Kidney (tissue), 14 donors: ENCODE results near the gene GRID1. TPM values are rescaled to one million over a fixed set of nuclear protein-coding genes. Genes with fewer than 3 reads are reported as not detected.

ENCODE experiments used
- DNase-seq, 5 donors: peaks; one replicate each; pipeline ENCODE4 v3.0.0-alpha.2; 2013 to 2020
- FAIRE-seq: peaks from 2 replicates; lab custom pipeline; 2012; peaks lifted over from hg19 to GRCh38; lab: Jason Lieb, UNC
- H3K27ac ChIP-seq, 2 donors: one replicate each; pipeline ENCODE4 v1.7.0; 2013; ENCODE audit warnings: low read depth in 2 of 2, low read length in 2 of 2, inconsistent platforms in 1 of 2
- H3K27me3 ChIP-seq: one replicate; pipeline ENCODE4 v1.7.1; 2013; ENCODE audit warnings: low read length, inconsistent platforms; ENCODE audit not compliant: control insufficient read depth, insufficient read depth
- H3K36me3 ChIP-seq, 3 donors: one replicate each; pipeline versions ENCODE4 v1.7.0 to v1.7.1; 2013; ENCODE audit warnings: low read length in 3 of 3, control low read depth in 1 of 3, inconsistent platforms in 1 of 3; ENCODE audit not compliant: insufficient read depth in 3 of 3, control insufficient read depth in 2 of 3
- H3K4me1 ChIP-seq, 3 donors: one replicate each; pipeline versions ENCODE4 v1.7.0 to v1.7.1; 2013; ENCODE audit warnings: low read length in 3 of 3, inconsistent platforms in 1 of 3, low read depth in 1 of 3; ENCODE audit not compliant: control insufficient read depth in 2 of 3, insufficient read depth in 2 of 3
- H3K4me3 ChIP-seq, 3 donors: one replicate each; pipeline versions ENCODE4 v1.7.0 to v1.8.1; 2013; ENCODE audit warnings: low read length in 3 of 3, control low read depth in 1 of 3, inconsistent platforms in 1 of 3
- H3K9ac ChIP-seq, 3 donors: one replicate each; pipeline versions ENCODE4 v1.7.0 to v1.7.1; 2013; ENCODE audit warnings: low read length in 3 of 3, control low read depth in 1 of 3, inconsistent platforms in 1 of 3
- H3K9me3 ChIP-seq, 3 donors: one replicate each; pipeline versions ENCODE4 v1.7.0 to v1.7.1; 2013; ENCODE audit warnings: low read length in 3 of 3, control low read depth in 1 of 3, inconsistent platforms in 1 of 3; ENCODE audit not compliant: control insufficient read depth in 2 of 3, insufficient read depth in 1 of 3
- CTCF ChIP-seq: IDR thresholded peaks from 3 replicates; pipeline ENCODE4 v1.5.1; 2012; ENCODE audit warnings: mild to moderate bottlenecking, moderate library complexity, borderline replicate concordance; ENCODE audit not compliant: insufficient read depth; ENCODE audit errors: extremely low read depth
- intact Hi-C: fragments of 100-400 bp; cut with DNase I; formaldehyde crosslinking; loops from one replicate; pipeline ENCODE4 v1.11.1; 2022
- polyA plus RNA-seq: library from polyadenylated mRNA; stranded (reverse); fragments of 350-450 nt; fragmentation: Illumina TruSeq; extraction: RNeasy Lipid Tissue Mini Kit (QIAGEN cat#74804); gene quantifications from one replicate; pipeline ENCODE4 v1.2.3, GENCODE V29; 2014; ENCODE audit warnings: low read depth, low replicate concordance; ENCODE audit not compliant: insufficient read depth
- total RNA-seq: library from RNA; stranded (reverse); fragmentation: NEBNext Ultra II Directional; extraction: Animal tissue kit (Norgen Biotek cat#: 25700); gene quantifications from one replicate; pipeline ENCODE4 v1.2.1, GENCODE V29; 2021
- donor health status: control.
- donor health status: control.
- donor health status: control.
- donor health status: control.
- donor health status: control.
- donor health status: DM: yes; HTN: yes; CAD: no.
- donor health status: Normal renal cell carcinoma (clear cell type).

The GRID1 gene
- total and polyA plus RNA-seq, 2 donors from 2014 or later: 0.37 to 1.4 TPM

- peak overlapping the region; percentile 85 to 92 for H3K27ac ChIP-seq
- no peaks in the 10 kb centered on the region for H3K9me3 ChIP-seq
- peak; percentile 87 for TF ChIP-seq CTCF
- no peaks in the 10 kb centered on the region for H3K36me3 ChIP-seq
- peak overlapping the region in 2 of 3 donors; percentile 71 to 80 for H3K9ac ChIP-seq
- intact Hi-C loops: loop anchor here (5.0 kb wide), 1 partner anchor 187 kb away; no protein-coding TSS in a partner anchor
- FAIRE-seq (no peak), DNase-seq (peak; percentile 95 to 98 (median 96))
- H3K4me1 ChIP-seq: peaks cover 0 to 24% (median 0%) of the 10 kb centered on the region in 3 donors
- H3K27me3 ChIP-seq: no peaks in the 10 kb centered on the region
- H3K4me3 ChIP-seq: peak overlapping the region; percentile 12 to 73 (median 71)
Observed at GRCh38 chr10:86399879-86400704, 33.5 kb upstream of the GRID1 start.

- intact Hi-C loops: loop anchor here (5.0 kb wide), 1 partner anchor 188 kb away; no protein-coding TSS in a partner anchor
- peaks cover 0 to 24% (median 0%) of the 10 kb centered on the region in 3 donors for H3K4me1 ChIP-seq
- DNase-seq (no peak), FAIRE-seq (no peak)
- peak overlapping the region in 2 of 3 donors; percentile 10 to 71 for H3K9ac ChIP-seq
- H3K27ac ChIP-seq: peak overlapping the region; percentile 44 to 85
- no peaks in the 10 kb centered on the region for H3K9me3 ChIP-seq
- H3K27me3 ChIP-seq: no peaks in the 10 kb centered on the region
- H3K4me3 ChIP-seq: peak overlapping the region in 1 of 3 donors; percentile 73
- TF ChIP-seq CTCF: no peak
- H3K36me3 ChIP-seq: no peaks in the 10 kb centered on the region
Observed at GRCh38 chr10:86399514-86399878, 32.9 kb upstream of the GRID1 start.

- TF ChIP-seq CTCF: no peak
- intact Hi-C loops: loop anchor here (5.0 kb wide), 1 partner anchor 190 kb away; no protein-coding TSS in a partner anchor
- no peak for FAIRE-seq
- DNase-seq: no peak
- no peak overlapping the region for H3K9ac ChIP-seq
- H3K27ac ChIP-seq: no peak overlapping the region
- peaks cover 0 to 13% (median 0%) of the 10 kb centered on the region in 3 donors for H3K4me1 ChIP-seq
- H3K4me3 ChIP-seq: no peak overlapping the region
- H3K27me3 ChIP-seq: no peaks in the 10 kb centered on the region
- no peaks in the 10 kb centered on the region for H3K9me3 ChIP-seq
- no peaks in the 10 kb centered on the region for H3K36me3 ChIP-seq
Observed at GRCh38 chr10:86397120-86397519, 30.5 kb upstream of the GRID1 start.
